ENCODE results near the gene TWNK.

DNA sequence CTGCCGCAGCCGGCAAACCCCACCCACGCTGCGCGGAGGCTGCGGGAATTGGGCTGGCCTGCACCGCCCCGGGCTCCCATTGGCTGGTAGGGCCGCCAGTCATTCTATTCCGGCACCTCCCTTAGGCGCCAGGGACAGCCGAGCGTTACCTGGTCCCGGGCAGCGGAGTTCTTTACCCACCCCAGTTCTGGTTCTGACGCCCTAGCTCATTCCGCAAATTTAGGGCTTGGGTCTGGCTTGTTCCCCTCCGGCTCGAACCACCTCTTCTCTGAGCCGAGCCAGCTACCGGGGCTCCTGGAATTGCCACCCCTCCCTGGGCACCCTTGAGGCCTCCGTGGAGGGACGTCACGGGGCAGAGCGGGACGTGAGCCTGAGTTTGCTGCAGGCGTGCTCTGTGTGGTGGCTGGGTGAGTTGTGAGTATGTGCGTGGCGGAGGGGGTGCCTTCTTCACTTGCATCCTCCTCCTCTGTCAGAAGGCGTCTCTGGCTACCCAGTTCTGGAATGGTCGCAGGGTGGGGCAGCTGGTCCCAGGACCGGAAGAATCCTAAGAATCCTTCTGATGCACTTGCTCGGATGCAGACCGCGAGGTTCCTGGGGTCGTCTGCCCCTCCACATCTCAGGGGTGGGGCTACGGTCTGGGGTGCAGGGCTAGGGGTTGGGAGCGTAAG, 43.9 kb downstream of the TWNK start, which contains the start of the genes PDZD7 and SFXN3:
- TF ChIP-seq, protein P1, sequence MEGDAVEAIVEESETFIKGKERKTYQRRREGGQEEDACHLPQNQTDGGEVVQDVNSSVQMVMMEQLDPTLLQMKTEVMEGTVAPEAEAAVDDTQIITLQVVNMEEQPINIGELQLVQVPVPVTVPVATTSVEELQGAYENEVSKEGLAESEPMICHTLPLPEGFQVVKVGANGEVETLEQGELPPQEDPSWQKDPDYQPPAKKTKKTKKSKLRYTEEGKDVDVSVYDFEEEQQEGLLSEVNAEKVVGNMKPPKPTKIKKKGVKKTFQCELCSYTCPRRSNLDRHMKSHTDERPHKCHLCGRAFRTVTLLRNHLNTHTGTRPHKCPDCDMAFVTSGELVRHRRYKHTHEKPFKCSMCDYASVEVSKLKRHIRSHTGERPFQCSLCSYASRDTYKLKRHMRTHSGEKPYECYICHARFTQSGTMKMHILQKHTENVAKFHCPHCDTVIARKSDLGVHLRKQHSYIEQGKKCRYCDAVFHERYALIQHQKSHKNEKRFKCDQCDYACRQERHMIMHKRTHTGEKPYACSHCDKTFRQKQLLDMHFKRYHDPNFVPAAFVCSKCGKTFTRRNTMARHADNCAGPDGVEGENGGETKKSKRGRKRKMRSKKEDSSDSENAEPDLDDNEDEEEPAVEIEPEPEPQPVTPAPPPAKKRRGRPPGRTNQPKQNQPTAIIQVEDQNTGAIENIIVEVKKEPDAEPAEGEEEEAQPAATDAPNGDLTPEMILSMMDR (IDR thresholded peaks at IDR 0.05 in 4 of 5, conservative IDR thresholded peaks at IDR 0.05 in 1 of 5): no peak
- TF ChIP-seq POLR2A (IDR thresholded peaks at IDR 0.05): peak; percentile 48 to 66
